ENCODE data around the gene MYH6. TPM values are rescaled to one million over a fixed set of nuclear protein-coding genes. Genes with fewer than 3 reads are reported as not detected.

Gene MYH6
- total and polyA plus RNA-seq, 2 donors (not counting 3 experiments of a cell fraction or from before 2014, with no cell fraction given), result not detected

DNA sequence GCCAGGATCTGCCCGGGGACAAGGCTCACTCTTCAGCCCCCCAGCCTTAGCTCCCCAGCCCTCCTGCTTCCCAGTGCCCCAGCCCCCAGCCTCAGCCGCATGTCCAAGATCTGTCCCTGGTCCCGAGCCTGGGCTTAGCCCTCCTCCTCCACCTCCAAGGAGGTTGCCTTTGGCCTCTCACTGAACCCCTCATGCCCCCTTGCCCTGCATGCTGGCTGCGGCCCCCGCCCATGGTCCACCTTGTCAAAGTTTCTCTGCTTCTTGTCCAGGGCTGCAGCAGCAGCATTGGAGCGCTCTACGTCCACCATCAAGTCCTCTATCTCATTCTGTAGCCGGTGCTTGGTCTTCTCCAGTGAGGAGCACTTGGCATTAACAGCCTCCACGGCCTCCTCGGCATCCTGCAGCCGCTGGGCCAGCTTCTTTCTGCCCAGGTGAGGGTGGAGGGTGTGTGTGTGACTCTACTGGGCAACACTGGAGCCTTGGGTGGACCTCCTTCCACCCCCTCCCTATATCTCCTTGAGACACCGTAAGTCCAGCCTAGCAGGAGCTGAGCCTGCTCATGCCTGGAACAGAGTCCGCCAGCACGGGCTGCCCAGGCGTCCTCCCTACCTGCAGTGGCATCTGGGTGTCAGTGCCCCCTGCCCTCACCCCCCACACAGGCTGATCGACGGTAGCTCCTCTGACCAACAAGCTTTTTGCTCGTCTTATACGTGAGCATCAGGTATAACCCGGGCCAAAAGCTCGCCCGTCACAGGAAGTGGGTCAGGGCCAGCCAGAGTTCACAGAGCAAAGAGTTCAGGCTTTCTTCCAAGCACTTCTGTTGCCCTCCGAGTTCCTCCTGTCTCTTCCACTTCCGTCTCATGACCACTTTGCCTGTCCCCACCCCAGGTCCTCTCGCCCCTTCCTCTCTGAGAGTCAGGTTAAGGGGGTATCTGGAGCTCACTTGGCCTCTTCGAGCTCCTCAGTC is 19.9 kb downstream of the MYH6 start:
- H3K4me3 ChIP-seq (replicated peaks in 1 of 3; ENCODE audit: insufficient read depth in 1 of 3, low read depth in 1 of 3, low read length in 3 of 3), result no peak overlapping the region
- FAIRE-seq (no peak), DNase-seq (ENCODE audit: low read depth, low spot score) (no peak)
- no peaks in the 10 kb centered on the region for H3K9me1 ChIP-seq (replicated peaks; ENCODE audit: control insufficient read depth, extremely low read depth, insufficient read depth, low read length)
- no peaks in the 10 kb centered on the region for H3K4me1 ChIP-seq (ENCODE audit: control insufficient read depth, extremely low read depth, insufficient read depth, low read length)
- no TSS peak for BruUV-seq (replicated peaks)
- no peak overlapping the region for H3K27ac ChIP-seq (ENCODE audit: insufficient read depth, low read depth, low read length)
- no peak overlapping the region for H2AFZ ChIP-seq (ENCODE audit: low read depth, low read length)
- no peaks in the 10 kb centered on the region for H4K20me1 ChIP-seq (replicated peaks; ENCODE audit: control insufficient read depth, extremely low read depth, insufficient read depth, low read length)
- H3K79me2 ChIP-seq (ENCODE audit: control insufficient read depth, insufficient read depth, low read length), result no peaks in the 10 kb centered on the region
- TF ChIP-seq EZH2 (IDR thresholded peaks at IDR 0.05; ENCODE audit: borderline replicate concordance, low read depth, low read length, severe bottlenecking) (no peak), MYC (IDR thresholded peaks at IDR 0.05; ENCODE audit: low read depth, low read length) (no peak), MAX (IDR thresholded peaks at IDR 0.05; ENCODE audit: insufficient read depth, insufficient read length) (no peak), JUN (IDR thresholded peaks at IDR 0.05; ENCODE audit: borderline replicate concordance, insufficient read depth, insufficient read length, low read depth) (no peak), POLR2A (IDR thresholded peaks at IDR 0.05; ENCODE audit: low read depth, low read length) (no peak), POLR2AphosphoS5 (IDR thresholded peaks at IDR 0.05; ENCODE audit: insufficient read depth, low read depth, low read length) (no peak), GATA2 (IDR thresholded peaks at IDR 0.05; ENCODE audit: insufficient read depth, insufficient read length, low read depth, low read length) (no peak), FOS (IDR thresholded peaks at IDR 0.05; ENCODE audit: borderline replicate concordance, insufficient read depth, low read length) (no peak)
- TF ChIP-seq, protein P1, sequence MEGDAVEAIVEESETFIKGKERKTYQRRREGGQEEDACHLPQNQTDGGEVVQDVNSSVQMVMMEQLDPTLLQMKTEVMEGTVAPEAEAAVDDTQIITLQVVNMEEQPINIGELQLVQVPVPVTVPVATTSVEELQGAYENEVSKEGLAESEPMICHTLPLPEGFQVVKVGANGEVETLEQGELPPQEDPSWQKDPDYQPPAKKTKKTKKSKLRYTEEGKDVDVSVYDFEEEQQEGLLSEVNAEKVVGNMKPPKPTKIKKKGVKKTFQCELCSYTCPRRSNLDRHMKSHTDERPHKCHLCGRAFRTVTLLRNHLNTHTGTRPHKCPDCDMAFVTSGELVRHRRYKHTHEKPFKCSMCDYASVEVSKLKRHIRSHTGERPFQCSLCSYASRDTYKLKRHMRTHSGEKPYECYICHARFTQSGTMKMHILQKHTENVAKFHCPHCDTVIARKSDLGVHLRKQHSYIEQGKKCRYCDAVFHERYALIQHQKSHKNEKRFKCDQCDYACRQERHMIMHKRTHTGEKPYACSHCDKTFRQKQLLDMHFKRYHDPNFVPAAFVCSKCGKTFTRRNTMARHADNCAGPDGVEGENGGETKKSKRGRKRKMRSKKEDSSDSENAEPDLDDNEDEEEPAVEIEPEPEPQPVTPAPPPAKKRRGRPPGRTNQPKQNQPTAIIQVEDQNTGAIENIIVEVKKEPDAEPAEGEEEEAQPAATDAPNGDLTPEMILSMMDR (IDR thresholded peaks at IDR 0.05; ENCODE audit: extremely low read depth in 1 of 2, insufficient read depth in 1 of 2, low read depth in 1 of 2, low read length in 2 of 2), result no peak
- no peak overlapping the region for H3K9ac ChIP-seq (replicated peaks; ENCODE audit: extremely low read depth, insufficient read depth, low read length)
- POLR2A ChIA-PET, result no interaction called here
- dilution Hi-C loops (cut with MboI; ENCODE audit: extremely low pct_ligation_motif_present, low sequenced_read_pairs) (no loop called here), intact Hi-C loops (cut with micrococcal nuclease) (no loop called here)
- H3K36me3 ChIP-seq (ENCODE audit: control insufficient read depth in 2 of 2, extremely low read depth in 1 of 2, insufficient read depth in 2 of 2, low read length in 2 of 2), result no peaks in the 10 kb centered on the region
- no peak overlapping the region for H3K4me2 ChIP-seq (ENCODE audit: insufficient read depth, low read length)
- CTCF ChIA-PET, result interaction anchor here (2.3 kb wide), 1 partner anchor 9 kb away, joined by 10 read pairs; no protein-coding TSS in a partner anchor
- no peaks in the 10 kb centered on the region for H3K27me3 ChIP-seq (ENCODE audit: control insufficient read depth in 2 of 2, insufficient read depth in 2 of 2, low read length in 2 of 2)
- H3K9me3 ChIP-seq (replicated peaks; ENCODE audit: control insufficient read depth, insufficient read depth, low read length), result no peaks in the 10 kb centered on the region

Measured in endothelial cell of umbilical vein (primary cell).